Adipocyte (in vitro differentiated cells): ENCODE data around the gene CYB561D2.

Experiments
- DNase-seq: peaks from one replicate; pipeline ENCODE4 v3.0.0-alpha.2; 2015; ENCODE audit warnings: low read depth
- H3K27me3 ChIP-seq: replicated peaks from 2 replicates; pipeline ENCODE4 v1.7.0; 2013; ENCODE audit warnings: mild to moderate bottlenecking, low read length, moderate library complexity; ENCODE audit not compliant: control insufficient read depth, insufficient read depth
- H3K36me3 ChIP-seq: 2 replicates; pipeline ENCODE4 v1.7.0; 2013; ENCODE audit warnings: low read length, mild to moderate bottlenecking, moderate library complexity; ENCODE audit not compliant: control insufficient read depth, insufficient read depth, severe bottlenecking
- H3K4me1 ChIP-seq: 2 replicates; pipeline ENCODE4 v1.7.0; 2013; ENCODE audit warnings: mild to moderate bottlenecking, low read length, moderate library complexity; ENCODE audit not compliant: control insufficient read depth, insufficient read depth
- H3K4me3 ChIP-seq: 2 replicates; pipeline ENCODE4 v1.7.0; 2013; ENCODE audit warnings: mild to moderate bottlenecking, low read length, moderate library complexity
- H3K9ac ChIP-seq: 2 replicates; pipeline ENCODE4 v1.7.0; 2013; ENCODE audit warnings: mild to moderate bottlenecking, low read length, moderate library complexity
- H3K9me3 ChIP-seq: 2 replicates; pipeline ENCODE4 v1.7.0; 2013; ENCODE audit warnings: mild to moderate bottlenecking, low read length, moderate library complexity; ENCODE audit not compliant: control insufficient read depth

CYB561D2 gene

GRCh38 chr3:50318615-50319014 lies 32.0 kb upstream of the CYB561D2 start:
- no peaks in the 10 kb centered on the region for H3K27me3 ChIP-seq
- peaks cover 28% of the 10 kb centered on the region for H3K36me3 ChIP-seq
- no peaks in the 10 kb centered on the region for H3K9me3 ChIP-seq
- no peak for DNase-seq
- H3K4me3 ChIP-seq: no peak overlapping the region
- peaks cover 26% of the 10 kb centered on the region for H3K4me1 ChIP-seq
- no peak overlapping the region for H3K9ac ChIP-seq

GRCh38 chr3:50319181-50319893 lies 31.3 kb upstream of the CYB561D2 start:
- Histone ChIP-seq H3K4me3 (no peak overlapping the region), H3K4me1 (peaks cover 19% of the 10 kb centered on the region), H3K36me3 (peaks cover 28% of the 10 kb centered on the region), H3K27me3 (no peaks in the 10 kb centered on the region), H3K9me3 (no peaks in the 10 kb centered on the region), H3K9ac (no peak overlapping the region)
- no peak for DNase-seq

- Histone ChIP-seq H3K4me3 (peak overlapping the region; percentile 84), H3K9ac (peak overlapping the region; percentile 88), H3K36me3 (peaks cover 28% of the 10 kb centered on the region), H3K4me1 (peaks cover 16% of the 10 kb centered on the region), H3K9me3 (no peaks in the 10 kb centered on the region), H3K27me3 (no peaks in the 10 kb centered on the region)
- no peak for DNase-seq
Observed at GRCh38 chr3:50319894-50320625, 30.6 kb upstream of the CYB561D2 start.

DNA sequence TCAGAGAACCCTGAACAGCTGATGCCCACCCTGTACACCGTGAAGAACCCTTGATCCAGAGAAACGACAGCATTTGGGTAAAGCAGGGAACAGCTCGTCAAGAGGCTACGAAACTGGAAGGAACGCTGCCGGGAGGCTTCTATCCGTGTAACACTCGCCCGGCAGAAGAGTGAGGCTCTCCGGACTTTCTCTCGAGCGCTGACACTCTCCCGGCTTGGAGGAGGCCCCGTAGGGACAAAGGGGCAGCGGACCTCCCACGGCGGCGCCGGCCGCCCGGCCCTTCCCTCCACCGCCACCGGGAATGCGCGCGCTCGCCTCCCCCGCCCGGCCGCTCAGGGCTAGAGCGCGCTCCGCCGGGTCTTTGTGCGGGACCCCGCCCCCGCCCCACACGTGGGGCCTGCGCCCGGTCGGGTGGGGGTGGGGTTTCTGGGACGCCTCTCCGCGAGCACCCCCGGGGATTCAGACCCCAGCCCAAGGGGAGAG lies 29.8 kb upstream of the CYB561D2 start:
- Histone ChIP-seq H3K9ac (peak overlapping the region; percentile 88), H3K27me3 (no peaks in the 10 kb centered on the region), H3K4me1 (peaks cover 16% of the 10 kb centered on the region), H3K36me3 (peaks cover 33% of the 10 kb centered on the region), H3K4me3 (peak overlapping the region; percentile 84), H3K9me3 (no peaks in the 10 kb centered on the region)
- DNase-seq: peak; percentile 94

GRCh38 chr3:50321336-50322114 lies 29.1 kb upstream of the CYB561D2 start:
- DNase-seq: peak; percentile 96
- Histone ChIP-seq H3K9me3 (no peaks in the 10 kb centered on the region), H3K4me1 (peaks cover 16% of the 10 kb centered on the region), H3K27me3 (no peaks in the 10 kb centered on the region), H3K4me3 (peak overlapping the region; percentile 84), H3K36me3 (peaks cover 34% of the 10 kb centered on the region), H3K9ac (peak overlapping the region; percentile 88)

DNA sequence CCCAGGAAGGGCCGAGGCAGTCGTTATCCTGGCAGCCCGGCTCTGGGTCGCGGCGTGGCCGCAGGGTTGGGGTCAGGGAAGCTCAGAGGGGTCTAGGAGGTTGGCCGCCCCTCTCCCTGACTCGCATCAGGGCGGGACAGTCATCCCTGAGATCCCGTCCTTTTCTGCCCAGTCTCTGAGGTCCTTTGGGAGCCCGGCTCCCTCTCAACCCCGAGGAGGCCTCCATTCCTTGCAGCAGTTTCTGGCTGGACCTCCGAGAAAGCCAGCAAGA lies 28.6 kb upstream of the CYB561D2 start:
- no peak for DNase-seq
- peak overlapping the region; percentile 71 for H3K9ac ChIP-seq
- H3K9me3 ChIP-seq: no peaks in the 10 kb centered on the region
- peaks cover 19% of the 10 kb centered on the region for H3K4me1 ChIP-seq
- H3K27me3 ChIP-seq: no peaks in the 10 kb centered on the region
- H3K36me3 ChIP-seq: peaks cover 34% of the 10 kb centered on the region
- H3K4me3 ChIP-seq: peak overlapping the region; percentile 84

DNA sequence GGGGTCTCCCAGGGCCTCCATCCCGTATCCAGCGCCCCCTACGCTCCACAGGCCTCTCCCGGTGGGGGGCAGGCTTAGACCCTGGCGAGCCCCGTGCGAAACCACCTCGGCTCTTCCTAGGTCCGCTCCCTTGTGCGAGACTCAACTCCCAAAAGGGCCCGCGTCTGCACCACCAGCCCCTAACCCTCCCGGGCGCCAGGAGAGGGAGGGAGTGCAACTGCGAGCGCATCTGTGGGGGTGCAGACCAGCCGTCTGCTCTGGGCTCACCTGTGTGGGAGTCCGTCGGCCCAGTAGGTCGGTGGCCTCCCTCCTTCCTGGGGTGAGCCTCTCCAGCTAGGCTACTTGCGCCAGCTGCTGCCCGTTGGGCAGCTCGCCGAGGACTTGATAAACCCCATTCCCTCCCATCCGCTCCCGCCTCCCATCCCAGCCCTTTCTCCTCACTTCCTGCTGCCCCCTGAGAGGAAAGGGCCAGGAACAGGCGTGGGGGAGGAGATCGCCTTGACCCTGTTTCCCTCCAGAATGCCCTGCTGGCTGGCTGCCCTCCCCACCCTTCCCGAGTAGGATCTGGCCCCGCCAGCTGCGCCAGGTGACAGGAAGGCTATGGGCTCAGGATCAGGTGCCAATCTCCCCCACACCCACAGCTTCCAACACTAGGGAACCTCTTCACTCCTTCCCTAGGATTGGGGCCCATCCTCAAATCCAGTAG lies 28.1 kb upstream of the CYB561D2 start, which contains the start of gene HYAL2:
Gene HYAL2, minus strand, starts transcription at position 360 of the 706 bp plus-strand sequence. CDS start 2,256 bp downstream, outside the sequence.
- no peaks in the 10 kb centered on the region for H3K27me3 ChIP-seq
- no peak for DNase-seq
- no peaks in the 10 kb centered on the region for H3K9me3 ChIP-seq
- H3K9ac ChIP-seq: peak within 1 kb of the TSS; percentile 88
- H3K4me1 ChIP-seq: peaks cover 24% of the 10 kb centered on the region
- peak within 1 kb of the TSS; percentile 84 for H3K4me3 ChIP-seq
- peaks cover 30% of the 10 kb centered on the region for H3K36me3 ChIP-seq

DNA sequence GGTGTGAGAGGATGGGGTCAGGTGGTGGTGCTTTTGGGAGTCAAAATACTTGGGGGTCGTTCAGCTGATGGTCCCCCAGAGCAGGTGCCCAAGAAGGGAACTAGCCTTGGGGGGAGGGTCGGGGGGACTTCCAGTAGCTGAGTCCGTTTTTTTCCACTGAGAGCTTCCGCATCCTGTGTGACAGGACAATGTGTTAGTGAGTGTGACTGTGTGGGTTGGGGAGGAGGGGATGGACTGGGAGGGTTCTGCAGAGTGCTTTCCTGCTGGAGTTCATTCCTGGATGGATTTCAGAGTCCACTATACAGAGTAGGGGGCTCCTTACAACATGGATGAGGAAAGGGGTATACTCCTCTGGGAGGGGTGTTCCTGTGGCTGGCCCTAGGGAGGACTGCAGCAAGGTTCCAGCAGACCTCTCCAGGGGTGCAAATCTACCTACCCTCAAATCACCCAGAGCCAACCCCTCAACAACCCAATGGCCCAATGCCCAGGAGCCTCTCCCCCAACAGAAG lies 27.5 kb upstream of the CYB561D2 start:
- Histone ChIP-seq H3K9ac (no peak overlapping the region), H3K36me3 (peaks cover 24% of the 10 kb centered on the region), H3K9me3 (no peaks in the 10 kb centered on the region), H3K27me3 (no peaks in the 10 kb centered on the region), H3K4me3 (no peak overlapping the region), H3K4me1 (peaks cover 25% of the 10 kb centered on the region)
- DNase-seq: no peak

DNA sequence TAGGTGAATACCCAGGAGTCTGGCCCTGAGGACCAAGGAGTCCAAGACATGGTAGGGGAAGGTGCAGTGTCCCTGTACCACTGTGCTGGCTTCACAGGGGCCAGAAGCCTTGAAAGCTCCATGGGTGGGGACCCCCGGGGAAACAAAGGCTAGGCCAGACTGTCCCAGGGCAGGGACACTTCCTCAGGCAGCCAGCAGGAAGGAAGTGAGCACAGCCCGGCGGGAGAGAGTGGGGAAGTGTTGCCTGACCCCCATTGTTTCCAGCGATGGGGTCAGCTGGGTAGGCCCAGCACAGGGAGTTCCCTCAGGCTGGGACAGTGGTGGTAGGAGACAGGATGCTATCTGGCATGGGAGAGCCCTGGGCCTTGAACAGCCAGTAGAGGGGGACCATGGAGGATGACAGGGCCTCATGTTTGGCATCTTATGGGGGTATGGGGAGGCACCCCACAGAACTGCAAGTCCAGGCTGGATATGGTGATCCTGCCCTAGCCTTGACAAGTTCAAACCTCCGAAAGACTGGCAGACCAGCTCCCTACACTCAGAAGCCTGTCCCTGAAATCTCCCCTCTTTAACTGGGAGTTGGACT lies 27.0 kb upstream of the CYB561D2 start:
- Histone ChIP-seq H3K9me3 (no peaks in the 10 kb centered on the region), H3K4me1 (peaks cover 30% of the 10 kb centered on the region), H3K4me3 (no peak overlapping the region), H3K36me3 (peaks cover 18% of the 10 kb centered on the region), H3K27me3 (no peaks in the 10 kb centered on the region), H3K9ac (no peak overlapping the region)
- no peak for DNase-seq

- H3K9me3 ChIP-seq: no peaks in the 10 kb centered on the region
- DNase-seq: peak; percentile 85
- no peak overlapping the region for H3K9ac ChIP-seq
- H3K4me3 ChIP-seq: no peak overlapping the region
- H3K4me1 ChIP-seq: peaks cover 31% of the 10 kb centered on the region
- H3K36me3 ChIP-seq: peaks cover 14% of the 10 kb centered on the region
- H3K27me3 ChIP-seq: no peaks in the 10 kb centered on the region
Observed at GRCh38 chr3:50324351-50325112, 26.1 kb upstream of the CYB561D2 start.
